ENCODE measurements around the gene PWWP2B. TPM values are rescaled to one million over a fixed set of nuclear protein-coding genes. Genes with fewer than 3 reads are reported as not detected.

The PWWP2B gene
- total and polyA plus RNA-seq, 10 of the 15 experiments (the other 5 are each of a cell fraction or from before 2014, with no cell fraction given): 0.04 to 0.87 (median 0.35) TPM; not detected in 4

GRCh38 chr10:132423966-132424861 is 27.2 kb downstream of the PWWP2B start:
- TF ChIP-seq KLF5 (IDR thresholded peaks at IDR 0.05; ENCODE audit: partially characterized antibody): no peak
- no peak for TF ChIP-seq RB1 (IDR thresholded peaks at IDR 0.05; ENCODE audit: borderline replicate concordance)
- TF ChIP-seq POLR2A (IDR thresholded peaks at IDR 0.05; ENCODE audit: low read depth, low read length): no peak
- TF ChIP-seq CEBPB (IDR thresholded peaks at IDR 0.05; ENCODE audit: borderline replicate concordance in 1 of 2, low read depth in 2 of 2, low read length in 2 of 2): no peak
- TF ChIP-seq CHD4 (IDR thresholded peaks at IDR 0.05): no peak
- TF ChIP-seq EP300 (IDR thresholded peaks at IDR 0.05; ENCODE audit: borderline replicate concordance in 1 of 2, control insufficient read depth in 1 of 2, low read depth in 2 of 2, low read length in 2 of 2): no peak
- TF ChIP-seq SUPT20H (IDR thresholded peaks at IDR 0.05; ENCODE audit: borderline replicate concordance, control insufficient read depth, low read depth, low read length): no peak
- TF ChIP-seq FOXM1 (IDR thresholded peaks at IDR 0.05; ENCODE audit: low read depth, low read length): no peak
- TF ChIP-seq SIN3A (IDR thresholded peaks at IDR 0.05; ENCODE audit: low read depth, low read length): no peak
- TF ChIP-seq RAD51 (IDR thresholded peaks at IDR 0.05): no peak
- TF ChIP-seq TCF12 (IDR thresholded peaks at IDR 0.05; ENCODE audit: low read depth, low read length): no peak
- TF ChIP-seq SIX5 (IDR thresholded peaks at IDR 0.05; ENCODE audit: low read depth, low read length, severe bottlenecking): no peak
- no peak for TF ChIP-seq ETV6 (conservative IDR thresholded peaks at IDR 0.05 in 1 of 2, IDR thresholded peaks at IDR 0.05 in 1 of 2; ENCODE audit: borderline replicate concordance in 1 of 2, low read depth in 1 of 2)
- no peak for TF ChIP-seq POLR2AphosphoS5 (IDR thresholded peaks at IDR 0.05; ENCODE audit: low read length)
- TF ChIP-seq NFYB (IDR thresholded peaks at IDR 0.05; ENCODE audit: insufficient read depth, low read depth, low read length): no peak
- no peak for TF ChIP-seq ZNF687 (IDR thresholded peaks at IDR 0.05)
- DNase-seq (ENCODE audit: low read depth, low spot score) (no peak), FAIRE-seq (no peak), ATAC-seq (no peak)
- ChIA-PET SMC1A (ENCODE audit: uncharacterized antibody, unreplicated experiment) (no interaction called here), CTCF (no interaction called here), POLR2A (no interaction called here), RAD21 (ENCODE audit: unreplicated experiment) (interaction anchor here (0.6 kb wide), 1 partner anchor 117 kb away, joined by 3 read pairs; the partner anchor contains the start of gene STK32C)
- no peaks in the 10 kb centered on the region for H3K9me3 ChIP-seq (replicated peaks; ENCODE audit: control insufficient read depth, insufficient read depth, low read length)
- no peaks in the 10 kb centered on the region for H3K79me2 ChIP-seq (ENCODE audit: control insufficient read depth, insufficient read depth, low read length)
- H4K20me1 ChIP-seq (ENCODE audit: control insufficient read depth, insufficient read depth): no peaks in the 10 kb centered on the region
- no peak overlapping the region for H3K9ac ChIP-seq (ENCODE audit: control insufficient read depth, insufficient read depth, low read length)
- no peak overlapping the region for H3K27ac ChIP-seq (ENCODE audit: control insufficient read depth, insufficient read depth)
- no peaks in the 10 kb centered on the region for H3K36me3 ChIP-seq (ENCODE audit: control insufficient read depth in 2 of 2, insufficient read depth in 2 of 2, low read length in 1 of 2)
- intact Hi-C loops (cut with micrococcal nuclease; ENCODE audit: unreplicated experiment): no loop called here
- H3K4me2 ChIP-seq (ENCODE audit: control insufficient read depth, insufficient read depth): no peak overlapping the region
- in situ Hi-C loops (cut with MboI): no loop called here
- H2AFZ ChIP-seq (ENCODE audit: control insufficient read depth, low read depth, low read length): no peak overlapping the region
- H3K4me3 ChIP-seq: no peak overlapping the region
- no peaks in the 10 kb centered on the region; a peak in 1 of 4 replicates for H3K27me3 ChIP-seq (replicated peaks in 1 of 2; ENCODE audit: control insufficient read depth in 2 of 2, insufficient read depth in 2 of 2, low read length in 1 of 2)
- H3K4me1 ChIP-seq (ENCODE audit: control insufficient read depth, insufficient read depth, low read length): peaks cover 26% of the 10 kb centered on the region
- WGBS (ENCODE audit: insufficient coverage, insufficient replicate concordance, low lambda C conversion rate, missing lambda C conversion rate): 56% methylated on average over 20 of the region's 21 CpGs
- no TSS peak for BruUV-seq (replicated peaks)
